A673 (cell line): Measurements from ENCODE around the gene SESN2. TPM values are rescaled to one million over a fixed set of nuclear protein-coding genes. Genes with fewer than 3 reads are reported as not detected.
A peak's percentile ranks its signal among the peaks of the same experiment; 100 is the strongest.

Source experiments
- BruUV-seq: library from RNA; stranded (reverse); fragments of 400-500 nt; replicated peaks from 2 replicates; lab custom pipeline; 2021; lab: Mats Ljungman, UMichigan
- CTCF ChIA-PET: fragments of 300-600 bp; sonication (Branson Sonifier 250); formaldehyde crosslinking; loops from one replicate; lab custom pipeline; 2022; ENCODE audit warnings: antibody characterized with exemption; lab: Charles Lee
- POLR2A ChIA-PET: fragments of 300-600 bp; sonication (Branson Sonifier 250); formaldehyde crosslinking; loops from one replicate; lab custom pipeline; 2022; ENCODE audit warnings: antibody characterized with exemption; ENCODE audit not compliant: low non-redundant PET; lab: Charles Lee
- DNase-seq: peaks from one replicate; pipeline ENCODE4 v3.0.0-alpha.2; 2015; ENCODE audit warnings: low spot score
- H3K27ac ChIP-seq: fragments of 200-600 bp; sonication (generic); 2 replicates; pipeline ENCODE4 v1.5.1; 2016; ENCODE audit warnings: mixed run types, low read depth, mild to moderate bottlenecking, mixed read lengths, antibody characterized with exemption, low read length; ENCODE audit not compliant: poor library complexity, severe bottlenecking
- H3K27me3 ChIP-seq: fragments of 200-600 bp; sonication (generic); replicated peaks from 2 replicates; pipeline ENCODE4 v1.6.1; 2017; ENCODE audit warnings: mixed run types, low read depth, mild to moderate bottlenecking, mixed read lengths, antibody characterized with exemption, low read length; ENCODE audit not compliant: insufficient read depth, poor library complexity
- H3K36me3 ChIP-seq: fragments of 200-600 bp; sonication (generic); 2 replicates; pipeline ENCODE4 v1.6.1; 2016; ENCODE audit warnings: mixed run types, mild to moderate bottlenecking, mixed read lengths, antibody characterized with exemption, low read length; ENCODE audit not compliant: insufficient read depth, poor library complexity, severe bottlenecking
- H3K4me1 ChIP-seq: fragments of 200-600 bp; sonication (generic); 2 replicates; pipeline ENCODE4 v1.6.1; 2017; ENCODE audit warnings: mixed run types, mild to moderate bottlenecking, mixed read lengths, antibody characterized with exemption, low read length; ENCODE audit not compliant: insufficient read depth, poor library complexity, severe bottlenecking
- H3K4me3 ChIP-seq: fragments of 200-600 bp; sonication (generic); 2 replicates; pipeline ENCODE4 v1.5.1; 2016; ENCODE audit warnings: low read depth, mixed run types, mild to moderate bottlenecking, mixed read lengths, low read length; ENCODE audit not compliant: poor library complexity, severe bottlenecking
- H3K9me3 ChIP-seq: fragments of 200-600 bp; sonication (generic); 2 replicates; pipeline ENCODE4 v1.6.1; 2016; ENCODE audit warnings: mixed run types, low read depth, mild to moderate bottlenecking, mixed read lengths, antibody characterized with exemption, low read length; ENCODE audit not compliant: poor library complexity, severe bottlenecking
- CTCF ChIP-seq: fragments of 300-800, 200-600 bp; sonication (generic); conservative IDR thresholded peaks from 2 replicates; pipeline ENCODE4 v1.5.1; 2017; ENCODE audit warnings: low read depth, mild to moderate bottlenecking, antibody characterized with exemption, low read length, moderate library complexity, mixed read lengths
- EZH2 ChIP-seq: fragments of 200-600 bp; sonication (generic); IDR thresholded peaks from 2 replicates; pipeline ENCODE4 v1.6.1; 2017; ENCODE audit warnings: borderline replicate concordance, low read depth, mild to moderate bottlenecking, mixed read lengths, antibody characterized with exemption, low read length; ENCODE audit not compliant: poor library complexity, severe bottlenecking
- intact Hi-C: fragments of 100-400 bp; cut with micrococcal nuclease; formaldehyde crosslinking; loops from one replicate; pipeline ENCODE4 v1.10.0; 2022; ENCODE audit not compliant: unreplicated experiment
- total RNA-seq: library from RNA; stranded (reverse); gene quantifications from 2 replicates; pipeline ENCODE4 v1.2.3, GENCODE V29; 2021

SESN2 gene
- total RNA-seq, 1 experiment from 2014 or later: 15.7 TPM

GRCh38 chr1:28329395-28330153 is 70.3 kb downstream of the SESN2 start:
- intact Hi-C loops: loop anchor here (2.0 kb wide), 2 partner anchors 71 to 81 kb away; partner anchors contain the start of gene SESN2
- peak overlapping the region; percentile 88 for H3K27ac ChIP-seq

More at GRCh38 chr1:28329395-28330153, 70.3 kb downstream of the SESN2 start:
- Histone ChIP-seq H3K9me3 (no peaks in the 10 kb centered on the region), H3K4me1 (peaks cover 5% of the 10 kb centered on the region), H3K4me3 (peak overlapping the region; percentile 67), H3K36me3 (peaks cover 25% of the 10 kb centered on the region), H3K27me3 (no peaks in the 10 kb centered on the region)
- DNase-seq: peak; percentile 43
- no peak for TF ChIP-seq EZH2
- 0 out of 2 replicates have a peak, but pooled peaks have one; percentile 10 for TF ChIP-seq CTCF
- POLR2A ChIA-PET: interaction anchor here (0.6 to 1.3 kb wide), 4 partner anchors 9 to 407 kb away, joined by 4 to 15 read pairs (median 8); no protein-coding TSS in a partner anchor
- CTCF ChIA-PET: interaction anchor here (1.0 kb wide), 1 partner anchor 121 kb away, joined by 3 read pairs; no protein-coding TSS in a partner anchor
- TSS peak; percentile 94 for BruUV-seq

Other genes with a start within 250 kb of the SESN2 start
- gene EYA3, start 170.9 kb upstream of the SESN2 start, total RNA-seq: 30.7 and 33.4 TPM in 2 replicates
- gene PTAFR, start 82.8 kb upstream of the SESN2 start, total RNA-seq: 0.09 and 0.11 TPM in 2 replicates
- 134 and 135 TPM in 2 replicates for gene DNAJC8, start 26.5 kb upstream of the SESN2 start, total RNA-seq
- 144 and 158 TPM in 2 replicates for gene ATP5IF1, start 23.4 kb upstream of the SESN2 start, total RNA-seq
- 12.1 and 13.9 TPM in 2 replicates for gene MED18, start 69.5 kb downstream of the SESN2 start, total RNA-seq
- 63.4 and 66.2 TPM in 2 replicates for gene PHACTR4, start 110.2 kb downstream of the SESN2 start, total RNA-seq
- 111 and 125 TPM in 2 replicates for gene RCC1, start 246.5 kb downstream of the SESN2 start, total RNA-seq